Amygdala (tissue), 56 donors: ENCODE measurements around the gene BDNF.

Experiments used
- DNase-seq, 56 donors: peaks; one replicate each; lab custom pipeline; 2025; lab: John Stamatoyannopoulos, UW

Gene BDNF

DNA sequence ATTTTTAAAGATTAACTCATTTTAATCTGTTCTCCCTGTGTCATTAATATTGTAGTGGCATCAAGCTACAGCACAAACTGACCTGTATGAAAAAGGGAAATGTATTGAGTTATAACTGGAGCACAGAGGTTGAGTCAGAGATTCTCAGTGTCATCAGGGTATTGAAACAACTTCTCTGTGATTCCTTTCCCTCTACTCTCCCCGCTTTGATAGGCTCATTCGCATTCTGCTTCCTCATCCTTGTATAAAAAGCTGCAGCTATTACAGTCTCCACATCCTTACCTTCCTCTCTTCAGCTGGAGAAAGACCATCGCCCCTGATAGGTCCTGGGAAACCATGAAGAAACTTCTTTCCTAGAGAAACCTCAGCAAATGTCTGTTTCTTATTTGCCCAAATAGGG is 90.0 kb downstream of the BDNF start:
- DNase-seq, result no peak

DNA sequence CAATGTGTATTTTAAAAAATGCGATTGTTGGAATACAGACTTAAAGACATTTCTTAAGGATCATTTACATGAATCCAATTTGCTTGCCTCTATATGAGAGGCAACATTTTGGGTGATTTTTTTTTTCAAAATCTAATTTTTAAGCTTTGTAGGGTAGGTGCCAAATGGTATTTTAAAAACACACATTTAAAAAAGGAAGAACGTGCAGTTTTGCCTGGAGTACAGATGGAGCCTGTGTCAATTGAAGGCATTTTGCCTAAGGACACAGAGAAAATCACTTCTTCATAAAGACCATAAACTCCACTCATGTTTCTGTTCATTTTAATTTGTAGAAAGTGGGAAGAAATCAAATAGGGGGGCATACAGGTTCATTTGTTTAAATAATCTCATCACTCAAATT is 91.3 kb downstream of the BDNF start:
- no peak for DNase-seq

DNA sequence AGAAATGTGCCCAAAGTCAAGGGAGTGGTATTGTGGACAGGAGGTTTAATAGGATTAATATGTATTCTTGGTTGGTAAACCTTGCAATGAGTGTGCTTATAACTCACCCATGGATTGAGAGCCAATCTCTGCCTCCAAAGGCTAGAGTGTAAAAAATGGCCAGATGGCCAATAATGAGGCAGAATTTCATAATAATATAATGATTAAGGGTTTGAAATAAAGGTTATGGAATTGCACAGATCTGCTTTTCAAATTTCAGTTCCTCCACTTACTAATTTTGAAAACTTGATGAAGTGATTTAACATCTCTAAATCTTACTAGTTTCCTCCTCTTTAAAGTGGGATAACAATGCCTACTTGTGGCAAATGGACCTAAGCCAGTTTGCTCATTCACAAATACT is 94.8 kb downstream of the BDNF start:
- DNase-seq, result no peak
